ENCODE results near the gene RCAN2.

Gene RCAN2

DNA sequence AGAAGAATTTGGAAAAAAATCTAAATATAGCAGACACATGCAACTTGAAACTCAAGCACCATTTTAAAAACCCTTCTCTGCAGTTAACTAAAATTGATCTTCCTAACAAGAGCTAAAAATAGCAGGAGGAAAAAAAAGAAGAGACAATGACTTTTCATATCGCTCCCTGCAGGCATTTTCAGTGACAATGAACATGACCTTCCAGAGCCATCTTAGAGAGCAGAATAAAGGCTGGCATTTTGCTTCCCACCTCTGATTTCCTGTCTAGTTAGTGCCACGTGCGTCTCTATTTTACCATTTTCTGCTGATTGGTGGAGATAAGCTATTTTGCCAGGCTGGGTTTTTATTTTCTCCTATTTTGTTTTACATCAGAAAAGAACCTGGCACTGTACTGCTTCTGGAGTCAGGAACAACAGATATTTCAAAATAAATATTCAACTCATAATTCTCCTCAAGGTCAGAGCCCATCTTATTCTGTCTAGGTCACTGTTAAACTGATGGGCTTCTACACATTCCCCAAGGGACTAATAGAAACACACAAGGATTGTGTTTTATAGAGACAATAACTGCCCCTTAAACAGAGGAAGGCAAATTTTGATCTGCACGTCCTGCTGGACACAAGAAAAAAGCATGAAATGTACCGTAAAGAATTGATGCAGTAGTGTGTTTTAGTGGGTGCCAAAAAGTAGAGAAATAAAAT is 250.2 kb downstream of the RCAN2 start:
- no peak for DNase-seq (ENCODE audit: extremely low read depth, insufficient read length)
- H3K4me3 ChIP-seq (replicated peaks; ENCODE audit: low read depth, low read length): no peak overlapping the region
- no peaks in the 10 kb centered on the region for H3K27me3 ChIP-seq (replicated peaks; ENCODE audit: control insufficient read depth, insufficient read depth, low read length)
- no peaks in the 10 kb centered on the region for H3K36me3 ChIP-seq (ENCODE audit: control insufficient read depth, insufficient read depth, low read length)
- TF ChIP-seq, protein P1, sequence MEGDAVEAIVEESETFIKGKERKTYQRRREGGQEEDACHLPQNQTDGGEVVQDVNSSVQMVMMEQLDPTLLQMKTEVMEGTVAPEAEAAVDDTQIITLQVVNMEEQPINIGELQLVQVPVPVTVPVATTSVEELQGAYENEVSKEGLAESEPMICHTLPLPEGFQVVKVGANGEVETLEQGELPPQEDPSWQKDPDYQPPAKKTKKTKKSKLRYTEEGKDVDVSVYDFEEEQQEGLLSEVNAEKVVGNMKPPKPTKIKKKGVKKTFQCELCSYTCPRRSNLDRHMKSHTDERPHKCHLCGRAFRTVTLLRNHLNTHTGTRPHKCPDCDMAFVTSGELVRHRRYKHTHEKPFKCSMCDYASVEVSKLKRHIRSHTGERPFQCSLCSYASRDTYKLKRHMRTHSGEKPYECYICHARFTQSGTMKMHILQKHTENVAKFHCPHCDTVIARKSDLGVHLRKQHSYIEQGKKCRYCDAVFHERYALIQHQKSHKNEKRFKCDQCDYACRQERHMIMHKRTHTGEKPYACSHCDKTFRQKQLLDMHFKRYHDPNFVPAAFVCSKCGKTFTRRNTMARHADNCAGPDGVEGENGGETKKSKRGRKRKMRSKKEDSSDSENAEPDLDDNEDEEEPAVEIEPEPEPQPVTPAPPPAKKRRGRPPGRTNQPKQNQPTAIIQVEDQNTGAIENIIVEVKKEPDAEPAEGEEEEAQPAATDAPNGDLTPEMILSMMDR (IDR thresholded peaks at IDR 0.05; ENCODE audit: insufficient read depth, low read length, poor library complexity, severe bottlenecking): no peak

DNA sequence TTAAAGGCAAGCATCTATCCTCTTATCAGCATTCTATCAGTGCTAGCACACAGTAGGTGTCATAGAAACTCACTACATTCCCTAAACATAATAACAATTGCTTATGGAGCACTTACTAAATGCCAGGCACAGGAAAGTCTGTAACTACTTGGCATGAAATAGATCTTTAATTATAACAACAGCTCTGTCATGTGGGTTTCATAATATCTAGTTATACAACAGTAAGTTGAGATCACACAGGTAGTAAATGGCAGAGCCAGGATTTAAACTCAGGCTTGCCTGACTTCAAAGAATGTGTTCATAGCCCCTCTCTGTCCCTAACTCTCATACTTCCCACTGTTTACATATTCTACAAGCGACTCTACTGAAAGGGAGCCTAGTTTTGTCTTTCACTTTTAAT is 254.5 kb downstream of the RCAN2 start:
- TF ChIP-seq, protein P1 (IDR thresholded peaks at IDR 0.05; ENCODE audit: insufficient read depth, low read length, poor library complexity, severe bottlenecking): no peak
- H3K36me3 ChIP-seq (ENCODE audit: control insufficient read depth, insufficient read depth, low read length): no peaks in the 10 kb centered on the region
- H3K27me3 ChIP-seq (replicated peaks; ENCODE audit: control insufficient read depth, insufficient read depth, low read length): no peaks in the 10 kb centered on the region
- DNase-seq (ENCODE audit: extremely low read depth, insufficient read length): no peak
- no peak overlapping the region for H3K4me3 ChIP-seq (replicated peaks; ENCODE audit: low read depth, low read length)

DNA sequence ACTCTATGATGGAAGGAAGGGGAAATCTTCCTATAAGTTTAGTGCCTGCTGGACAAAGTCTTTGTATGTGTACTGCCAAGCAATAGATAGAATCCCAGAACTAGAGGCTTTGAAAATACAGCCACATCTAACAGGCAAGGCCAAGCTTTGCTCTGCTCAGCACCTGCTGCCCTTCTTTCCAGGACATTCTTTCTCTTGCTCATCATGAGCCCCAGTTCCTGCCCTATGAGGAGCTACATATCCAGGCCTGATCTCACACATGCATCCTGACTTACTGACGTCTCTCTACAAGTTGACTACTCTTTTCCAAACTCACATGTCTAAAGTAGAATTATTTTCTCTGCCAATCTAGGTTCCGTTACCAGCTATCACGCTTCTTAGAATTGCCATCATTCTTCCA is 256.0 kb downstream of the RCAN2 start:
- no peaks in the 10 kb centered on the region for H3K27me3 ChIP-seq (replicated peaks; ENCODE audit: control insufficient read depth, insufficient read depth, low read length)
- TF ChIP-seq, protein P1 (IDR thresholded peaks at IDR 0.05; ENCODE audit: insufficient read depth, low read length, poor library complexity, severe bottlenecking): no peak
- no peak for DNase-seq (ENCODE audit: extremely low read depth, insufficient read length)
- no peaks in the 10 kb centered on the region for H3K36me3 ChIP-seq (ENCODE audit: control insufficient read depth, insufficient read depth, low read length)
- H3K4me3 ChIP-seq (replicated peaks; ENCODE audit: low read depth, low read length): no peak overlapping the region

DNA sequence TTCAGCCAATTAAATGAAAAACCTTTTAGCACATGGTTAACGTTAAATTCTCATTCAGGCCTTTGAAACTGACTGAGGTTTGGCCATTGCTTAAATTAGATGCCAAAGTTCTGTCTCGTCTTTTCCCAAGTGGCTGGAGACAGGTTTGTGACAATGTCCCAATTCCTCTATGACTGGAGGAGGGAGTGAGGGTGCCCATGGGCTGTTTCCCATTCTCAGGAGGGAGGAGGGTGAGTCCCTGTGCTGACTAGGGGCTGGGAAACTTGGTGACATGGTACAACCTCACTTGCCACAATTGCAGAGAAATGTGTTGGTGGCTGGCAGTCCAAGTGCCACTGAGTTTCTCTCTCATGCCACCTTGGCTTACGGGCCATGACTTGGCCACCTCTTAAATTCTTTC is 256.5 kb downstream of the RCAN2 start:
- Histone ChIP-seq H3K27me3 (replicated peaks; ENCODE audit: control insufficient read depth, insufficient read depth, low read length) (no peaks in the 10 kb centered on the region), H3K4me3 (replicated peaks; ENCODE audit: low read depth, low read length) (no peak overlapping the region), H3K36me3 (ENCODE audit: control insufficient read depth, insufficient read depth, low read length) (no peaks in the 10 kb centered on the region)
- TF ChIP-seq, protein P1 (IDR thresholded peaks at IDR 0.05; ENCODE audit: insufficient read depth, low read length, poor library complexity, severe bottlenecking): no peak
- no peak for DNase-seq (ENCODE audit: extremely low read depth, insufficient read length)

DNA sequence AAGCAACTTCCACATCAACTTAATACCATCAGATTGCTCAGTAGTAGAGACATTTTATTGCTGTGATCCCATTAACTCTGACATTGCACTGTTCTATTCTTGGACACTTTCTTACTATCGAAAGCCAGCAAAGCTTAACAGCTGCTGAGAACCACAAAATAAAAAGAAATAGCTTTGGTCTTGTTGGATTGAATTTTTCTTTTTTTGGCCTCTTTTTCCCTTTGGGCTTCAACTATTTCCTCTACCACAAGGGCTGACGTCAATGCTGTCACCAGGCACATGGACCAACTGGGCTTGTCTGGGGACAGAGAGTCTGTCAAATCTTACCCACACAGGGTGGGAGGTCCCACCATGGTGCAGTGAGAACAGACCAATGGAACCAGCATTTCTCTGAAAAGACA is 257.1 kb downstream of the RCAN2 start:
- TF ChIP-seq, protein P1 (IDR thresholded peaks at IDR 0.05; ENCODE audit: insufficient read depth, low read length, poor library complexity, severe bottlenecking): no peak
- no peak for DNase-seq (ENCODE audit: extremely low read depth, insufficient read length)
- H3K36me3 ChIP-seq (ENCODE audit: control insufficient read depth, insufficient read depth, low read length): no peaks in the 10 kb centered on the region
- no peaks in the 10 kb centered on the region for H3K27me3 ChIP-seq (replicated peaks; ENCODE audit: control insufficient read depth, insufficient read depth, low read length)
- H3K4me3 ChIP-seq (replicated peaks; ENCODE audit: low read depth, low read length): no peak overlapping the region

DNA sequence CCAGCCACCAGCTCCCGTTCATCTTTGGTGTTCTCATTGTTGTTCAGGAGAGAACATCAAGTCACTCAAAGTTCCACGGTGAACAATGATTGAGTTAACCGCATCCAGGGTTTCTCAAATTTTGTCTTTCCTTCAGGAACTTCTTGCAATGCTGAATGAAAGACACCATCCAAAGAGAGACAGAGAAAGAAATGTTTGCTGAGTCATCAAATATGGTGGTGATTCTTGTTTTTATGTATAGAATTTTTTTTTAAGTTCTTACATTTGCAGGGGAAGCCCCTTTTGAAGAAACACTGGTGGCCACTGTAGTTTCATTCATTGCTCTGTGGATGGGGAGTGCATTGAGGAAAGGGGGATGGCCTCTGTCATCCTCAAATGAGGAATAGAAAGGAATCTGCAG is 258.1 kb downstream of the RCAN2 start:
- no peak overlapping the region for H3K4me3 ChIP-seq (replicated peaks; ENCODE audit: low read depth, low read length)
- DNase-seq (ENCODE audit: extremely low read depth, insufficient read length): no peak
- TF ChIP-seq, protein P1 (IDR thresholded peaks at IDR 0.05; ENCODE audit: insufficient read depth, low read length, poor library complexity, severe bottlenecking): no peak
- H3K36me3 ChIP-seq (ENCODE audit: control insufficient read depth, insufficient read depth, low read length): no peaks in the 10 kb centered on the region
- no peaks in the 10 kb centered on the region for H3K27me3 ChIP-seq (replicated peaks; ENCODE audit: control insufficient read depth, insufficient read depth, low read length)

Data from GM06990 (cell line).